CD4-positive, alpha-beta T cell treated with Interleukin-1 beta for 1 hour (primary cell): ENCODE results near the gene EFR3B.
"Not testable (repeated sequence)": the region's sequence is repeated elsewhere in the genome, so short reads cannot be mapped to it uniquely, and the experiment has no call there.

Experiments used
- DNase-seq, 2 donors: peaks; one replicate each; pipeline ENCODE4 v3.0.0-alpha.2; 2020 to 2022

Gene EFR3B

DNA sequence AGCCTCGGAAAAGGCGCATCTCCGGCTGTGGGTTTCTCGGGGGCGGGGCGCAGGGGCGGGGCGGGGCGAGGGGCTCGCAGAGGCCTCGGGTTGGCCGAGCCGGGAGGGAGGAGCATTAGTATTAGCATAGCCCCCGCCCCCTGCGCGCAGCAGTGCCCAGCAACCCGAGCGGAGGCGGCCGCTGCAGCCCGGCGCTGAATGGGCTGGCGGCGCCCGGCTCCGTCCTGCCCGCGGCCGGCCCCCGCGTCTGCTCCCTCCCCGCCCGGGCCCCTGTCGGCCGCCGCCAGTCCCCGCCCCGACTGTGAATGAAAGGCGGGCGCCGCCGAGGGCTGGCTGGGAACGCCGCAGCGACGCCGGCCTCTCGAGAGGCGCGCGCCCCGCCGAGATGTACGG, at the start of gene EFR3B:
Gene EFR3B (plus strand): TSS at position 149 of the 393 bp plus-strand sequence. CDS start 237 bp downstream, at position 386.
- DNase-seq, result peak; percentile 91 to 93

GRCh38 chr2:24993406-24994145, 48.3 kb upstream of the EFR3B start:
- no peak for DNase-seq

GRCh38 chr2:24994146-24994724, 47.6 kb upstream of the EFR3B start:
- DNase-seq, result no peak

DNA sequence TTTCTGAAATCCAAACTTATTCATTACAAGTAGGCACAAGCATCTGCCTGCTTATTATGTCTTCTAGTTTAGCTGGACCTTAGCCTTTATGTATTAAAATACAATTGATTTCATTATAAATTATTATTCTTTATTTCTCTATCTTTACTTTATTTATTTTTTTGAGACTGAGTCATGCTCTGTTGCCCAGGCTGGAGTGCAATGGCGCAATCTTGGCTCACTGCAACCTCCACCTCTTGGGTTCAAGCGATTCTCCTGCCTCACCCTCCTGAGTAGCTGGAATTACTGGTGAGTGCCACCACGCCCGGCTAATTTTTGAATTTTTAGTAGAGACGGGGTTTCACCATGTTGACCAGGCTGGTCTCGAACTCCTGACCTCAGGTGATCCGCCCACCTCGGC, 42.8 kb upstream of the EFR3B start:
- DNase-seq, result not testable (repeated sequence)

GRCh38 chr2:25000036-25000435, 41.8 kb upstream of the EFR3B start:
- no peak for DNase-seq

DNA sequence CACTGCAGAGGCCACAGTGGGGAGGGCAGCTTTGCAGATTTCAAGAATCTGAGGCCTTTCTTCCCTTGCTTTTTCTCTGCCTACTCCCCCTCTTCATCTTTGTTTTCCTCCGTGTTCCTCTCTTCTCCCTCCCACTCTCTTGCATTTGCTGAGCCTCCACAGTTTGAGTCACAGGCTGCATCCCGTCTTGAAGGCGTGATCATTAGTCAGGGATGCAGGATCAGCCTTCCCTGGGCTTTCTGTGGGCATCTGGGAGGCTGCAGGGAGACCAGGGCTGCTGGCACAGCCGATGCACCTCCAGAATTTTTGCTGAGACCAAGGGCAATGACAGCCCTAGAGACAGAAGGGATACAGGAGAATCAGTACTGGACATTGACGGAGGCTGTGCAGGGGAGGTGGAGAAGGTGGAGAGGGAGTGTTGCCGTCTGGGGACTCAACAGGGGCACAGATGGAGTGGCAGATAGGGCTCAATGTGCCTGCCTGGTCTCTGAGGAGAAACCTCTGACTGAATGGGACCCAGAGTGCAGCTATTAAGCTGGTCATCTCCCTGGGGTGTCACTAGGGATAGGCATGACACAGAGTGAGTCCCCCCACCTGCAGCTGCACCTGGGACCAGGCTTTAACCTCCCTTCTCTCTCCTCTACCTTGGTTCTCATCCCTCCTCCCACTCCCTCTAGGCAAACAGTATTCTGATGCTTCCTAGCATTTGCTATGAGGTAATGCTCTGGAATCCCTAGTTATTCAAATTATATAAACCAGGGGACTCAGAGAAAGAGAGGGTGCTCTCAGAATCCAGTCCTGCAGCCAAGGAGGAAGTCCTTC, 41.2 kb upstream of the EFR3B start:
- no peak for DNase-seq

DNA sequence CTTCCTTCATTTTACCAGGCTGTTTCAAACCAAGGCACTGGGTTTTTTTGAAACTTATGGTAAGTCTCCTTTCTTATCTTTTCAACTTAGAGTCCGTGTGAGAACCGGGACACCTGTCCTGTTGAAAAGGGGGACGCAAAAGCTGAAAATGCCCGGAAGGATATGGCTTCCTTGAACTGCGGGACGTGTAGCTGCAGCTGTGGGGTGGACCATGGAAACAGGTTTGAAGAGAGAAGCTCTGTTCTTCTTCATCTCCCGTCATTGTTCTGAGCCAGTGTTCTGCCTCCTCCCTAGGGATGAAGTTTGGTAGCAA, 40.6 kb upstream of the EFR3B start:
- no peak for DNase-seq

GRCh38 chr2:25002066-25002465, 39.8 kb upstream of the EFR3B start:
- DNase-seq, result no peak

GRCh38 chr2:25009954-25010353, 31.9 kb upstream of the EFR3B start:
- no peak for DNase-seq

DNA sequence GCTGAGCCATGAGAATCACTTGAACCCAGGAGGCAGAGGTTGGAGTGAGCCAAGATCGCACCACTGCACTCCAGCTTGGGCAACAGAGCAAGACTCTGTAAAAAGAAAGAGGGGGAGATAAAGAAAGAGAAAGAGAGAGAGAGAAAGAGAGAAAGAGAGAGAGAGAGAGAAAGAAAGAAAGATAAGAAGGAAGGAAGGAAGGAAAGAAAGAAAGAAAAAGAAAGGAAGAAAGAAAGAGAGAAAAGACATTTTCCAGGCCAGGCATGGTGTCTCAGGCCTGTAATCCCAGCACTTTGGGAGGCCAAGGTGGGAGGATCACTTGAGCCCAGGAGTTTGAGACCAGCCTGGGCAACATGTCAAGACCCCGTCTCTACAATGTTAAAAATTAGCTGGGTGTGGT, 30.5 kb upstream of the EFR3B start:
- not testable (repeated sequence) for DNase-seq

- no peak for DNase-seq
Measured at GRCh38 chr2:25014631-25015030, 27.2 kb upstream of the EFR3B start.

DNA sequence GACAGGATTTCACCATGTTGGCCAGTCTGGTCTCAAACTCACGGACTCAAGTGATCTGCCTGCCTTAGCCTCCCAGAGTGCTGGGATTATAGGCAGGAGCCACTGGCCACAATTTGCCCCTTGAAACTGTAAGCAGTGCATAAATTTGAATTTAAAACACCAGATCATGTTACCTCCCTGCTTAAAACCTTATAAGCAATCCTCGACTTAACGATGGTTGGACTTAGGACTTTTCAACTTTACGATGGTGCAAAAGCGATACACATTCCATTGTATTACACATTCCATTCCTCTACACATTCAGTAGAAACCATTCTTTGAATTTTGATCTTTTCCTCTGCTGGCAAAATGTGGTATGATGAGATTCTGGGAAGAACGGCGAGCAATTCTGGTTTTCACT, 23.2 kb upstream of the EFR3B start:
- DNase-seq, result no peak

- no peak for DNase-seq
Measured at GRCh38 chr2:25021791-25022362, 20.0 kb upstream of the EFR3B start.

DNA sequence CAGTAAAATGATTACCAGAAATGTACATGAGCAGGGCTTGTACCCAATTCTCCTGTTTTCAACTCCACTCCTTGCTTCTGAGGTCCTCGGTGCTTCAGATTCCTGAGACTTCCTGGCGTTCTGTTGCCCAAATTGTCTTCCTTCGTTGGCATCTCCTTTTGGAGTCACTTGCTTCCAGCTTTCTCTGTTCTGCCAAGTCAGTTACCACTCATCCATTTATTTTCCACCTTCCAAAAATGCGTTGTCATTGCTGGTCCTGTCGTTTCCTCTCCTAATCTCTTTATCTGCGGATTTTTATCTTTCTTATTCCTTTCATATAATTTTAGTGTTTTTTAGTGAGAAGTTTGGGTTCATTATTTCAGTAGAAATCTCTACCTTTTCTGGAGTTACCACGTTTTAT, 18.5 kb upstream of the EFR3B start:
- no peak for DNase-seq

DNA sequence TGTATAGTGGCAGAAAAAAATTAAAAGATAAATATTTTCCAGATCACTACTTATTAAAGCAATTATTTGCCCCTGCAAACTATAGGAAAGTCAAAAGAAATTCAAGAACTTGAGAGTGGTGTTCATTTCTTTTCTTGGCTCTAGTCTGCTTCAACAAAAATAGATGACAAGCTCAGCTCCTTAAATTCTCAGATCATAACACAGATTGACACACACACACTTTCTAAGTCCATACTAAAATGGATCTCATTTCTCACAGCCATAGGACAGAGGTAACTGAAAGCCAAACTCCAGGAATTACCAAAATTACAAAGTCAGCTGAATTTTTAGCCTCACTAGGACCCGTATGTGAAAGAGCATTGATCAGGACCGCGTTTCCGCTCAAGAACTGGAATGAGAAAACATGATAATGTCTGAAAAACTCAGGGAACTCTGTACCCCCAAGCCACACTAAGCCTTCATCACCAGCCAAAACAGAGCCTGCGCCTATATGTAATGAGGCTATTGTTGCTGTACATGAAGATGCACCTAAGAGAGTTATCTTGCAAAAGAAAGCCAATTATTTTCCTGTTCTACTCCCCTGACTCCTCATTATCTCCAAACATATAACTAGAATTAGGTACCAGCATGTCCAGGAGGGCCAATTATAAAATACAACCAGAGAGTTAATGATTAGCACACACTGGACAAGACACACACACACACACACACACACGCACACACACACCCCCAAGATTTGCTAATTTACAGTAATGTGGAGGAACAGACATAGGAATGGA, 16.5 kb upstream of the EFR3B start:
- no peak for DNase-seq

- DNase-seq, result no peak
Measured at GRCh38 chr2:25026008-25026530, 15.8 kb upstream of the EFR3B start.

DNA sequence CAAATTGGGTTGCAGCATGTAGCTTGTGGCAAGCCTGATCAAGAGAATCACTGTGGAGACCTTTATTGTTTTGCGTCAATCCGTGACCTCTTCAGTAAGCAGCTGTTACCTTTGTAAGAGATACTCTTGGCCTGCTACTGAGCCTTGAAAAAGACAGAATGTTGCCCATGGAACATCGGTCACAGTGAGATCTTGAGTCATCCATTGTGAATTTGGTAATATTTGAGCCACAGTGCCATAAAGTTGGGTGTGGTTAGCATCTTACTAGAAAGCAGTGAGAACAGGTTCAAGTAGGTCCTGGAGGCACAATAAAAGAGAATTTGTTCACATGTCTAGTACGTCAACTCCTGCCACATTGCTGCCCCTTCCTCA, 12.7 kb upstream of the EFR3B start:
- no peak for DNase-seq

GRCh38 chr2:25030702-25031101, 11.2 kb upstream of the EFR3B start:
- no peak for DNase-seq

GRCh38 chr2:25032094-25032493, 9.8 kb upstream of the EFR3B start:
- DNase-seq, result no peak

GRCh38 chr2:25032901-25033300, 9.0 kb upstream of the EFR3B start:
- DNase-seq, result no peak

GRCh38 chr2:25034081-25034480, 7.8 kb upstream of the EFR3B start:
- no peak for DNase-seq

DNA sequence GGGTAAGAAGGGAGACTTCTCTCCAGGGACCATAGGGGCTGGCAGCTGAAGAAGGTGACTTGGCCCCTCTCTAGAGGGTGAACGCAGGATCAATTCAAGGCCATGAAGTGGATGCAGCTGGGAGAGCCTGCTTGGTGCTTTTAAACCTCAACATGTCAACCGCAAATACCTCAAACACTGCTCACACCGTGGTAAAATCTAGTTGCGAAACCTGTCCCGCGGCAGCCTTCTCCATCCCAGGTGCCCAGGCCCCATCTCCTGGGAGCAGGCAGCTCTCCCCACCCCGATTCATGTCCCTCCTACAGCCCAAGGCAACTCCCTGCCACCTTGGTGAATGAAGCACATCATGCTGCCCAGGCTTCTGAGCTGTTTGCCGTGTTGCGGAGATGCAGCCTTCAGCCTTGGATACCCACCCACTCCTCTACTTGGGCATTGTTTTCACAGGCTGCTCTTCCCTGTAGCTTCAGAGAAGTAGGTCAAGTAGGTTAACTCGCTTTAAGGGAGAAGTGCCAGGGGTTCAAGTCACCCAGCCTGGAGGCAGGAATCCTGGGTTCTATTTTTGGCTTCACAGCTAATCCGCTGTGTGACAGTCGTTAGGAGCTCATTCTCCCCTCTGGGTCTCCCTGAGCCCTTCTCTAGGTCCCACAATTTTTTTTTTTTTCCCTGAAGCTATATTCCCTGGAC, 6.2 kb upstream of the EFR3B start:
- no peak for DNase-seq
